Measurements from ENCODE around the gene NUTM2G. TPM values are rescaled to one million over a fixed set of nuclear protein-coding genes. Genes with fewer than 3 reads are reported as not detected.
"Not testable (repeated sequence)": the region's sequence is repeated elsewhere in the genome, so short reads cannot be mapped to it uniquely, and the experiment has no call there.

The NUTM2G gene
- total and polyA plus RNA-seq, 9 of the 15 experiments (the other 6 are each of a cell fraction or from before 2014, with no cell fraction given) = 0.03 TPM; not detected in 7

GRCh38 chr9:96931665-96932064, 3.0 kb downstream of the NUTM2G start:
- DNase-seq (ENCODE audit: extremely low read depth in 1 of 4, low spot score in 3 of 4); H3K36me3 ChIP-seq (ENCODE audit: control insufficient read depth, insufficient read depth, low read length); H3K79me2 ChIP-seq (ENCODE audit: control insufficient read depth, insufficient read depth, low read length); BruUV-seq (replicated peaks); H3K9me1 ChIP-seq (ENCODE audit: control insufficient read depth, insufficient read depth, low read length); H3K4me2 ChIP-seq (ENCODE audit: insufficient read depth, low read length); FAIRE-seq; H3K27ac ChIP-seq (ENCODE audit: extremely low read depth, low read depth, low read length); POLR2A ChIA-PET; H3K27me3 ChIP-seq (ENCODE audit: control insufficient read depth in 2 of 2, insufficient read depth in 2 of 2, low read length in 2 of 2); H3K9ac ChIP-seq (ENCODE audit: insufficient read depth in 1 of 2, low read depth in 2 of 2, low read length in 2 of 2); H2AFZ ChIP-seq (ENCODE audit: low read depth, low read length); H3K9me3 ChIP-seq (replicated peaks; ENCODE audit: control insufficient read depth, insufficient read depth, low read depth, low read length); intact Hi-C loops (cut with micrococcal nuclease); H3K4me3 ChIP-seq; H4K20me1 ChIP-seq (replicated peaks; ENCODE audit: control insufficient read depth, insufficient read depth, low read length); in situ Hi-C loops (cut with MboI); CTCF ChIA-PET (ENCODE audit: low intra/inter-chr PET ratio); H3K4me1 ChIP-seq (replicated peaks in 1 of 2; ENCODE audit: control insufficient read depth in 2 of 2, insufficient read depth in 2 of 2, low read length in 2 of 2): not testable (repeated sequence)
- 81% methylated on average over 10 of the region's 13 CpGs for WGBS (ENCODE audit: insufficient coverage, low coverage, missing lambda C conversion rate)
- ATAC-seq = 0 out of 3 replicates have a peak, but pooled peaks have one; percentile 45
- TF ChIP-seq POLR2G (IDR thresholded peaks at IDR 0.05; ENCODE audit: low read depth, low read length) = 0 out of 2 replicates have a peak, but pooled peaks have one; percentile 14

GRCh38 chr9:96934097-96934496, 5.5 kb downstream of the NUTM2G start:
- H3K36me3 ChIP-seq (ENCODE audit: control insufficient read depth, insufficient read depth, low read length); H3K9me3 ChIP-seq (replicated peaks; ENCODE audit: control insufficient read depth, insufficient read depth, low read depth, low read length); H4K20me1 ChIP-seq (replicated peaks; ENCODE audit: control insufficient read depth, insufficient read depth, low read length); H3K4me2 ChIP-seq (ENCODE audit: insufficient read depth, low read length); H3K4me1 ChIP-seq (replicated peaks in 1 of 2; ENCODE audit: control insufficient read depth in 2 of 2, insufficient read depth in 2 of 2, low read length in 2 of 2); in situ Hi-C loops (cut with MboI); FAIRE-seq; intact Hi-C loops (cut with micrococcal nuclease); H3K27me3 ChIP-seq (ENCODE audit: control insufficient read depth in 2 of 2, insufficient read depth in 2 of 2, low read length in 2 of 2); H3K9ac ChIP-seq (ENCODE audit: insufficient read depth in 1 of 2, low read depth in 2 of 2, low read length in 2 of 2); POLR2A ChIA-PET; DNase-seq (ENCODE audit: extremely low read depth in 1 of 4, low spot score in 3 of 4); BruUV-seq (replicated peaks); H2AFZ ChIP-seq (ENCODE audit: low read depth, low read length); H3K4me3 ChIP-seq; H3K79me2 ChIP-seq (ENCODE audit: control insufficient read depth, insufficient read depth, low read length); CTCF ChIA-PET (ENCODE audit: low intra/inter-chr PET ratio); H3K9me1 ChIP-seq (ENCODE audit: control insufficient read depth, insufficient read depth, low read length); H3K27ac ChIP-seq (ENCODE audit: extremely low read depth, low read depth, low read length); ATAC-seq: not testable (repeated sequence)
- WGBS (ENCODE audit: insufficient coverage, low coverage, missing lambda C conversion rate) = 93% methylated on average over 3 of the region's 14 CpGs

GRCh38 chr9:96934706-96935105, 6.1 kb downstream of the NUTM2G start:
- H3K9me1 ChIP-seq (ENCODE audit: control insufficient read depth, insufficient read depth, low read length); H3K4me1 ChIP-seq (replicated peaks in 1 of 2; ENCODE audit: control insufficient read depth in 2 of 2, insufficient read depth in 2 of 2, low read length in 2 of 2); H3K27me3 ChIP-seq (ENCODE audit: control insufficient read depth in 2 of 2, insufficient read depth in 2 of 2, low read length in 2 of 2); intact Hi-C loops (cut with micrococcal nuclease); H3K9me3 ChIP-seq (replicated peaks; ENCODE audit: control insufficient read depth, insufficient read depth, low read depth, low read length); H3K36me3 ChIP-seq (ENCODE audit: control insufficient read depth, insufficient read depth, low read length); in situ Hi-C loops (cut with MboI); H4K20me1 ChIP-seq (replicated peaks; ENCODE audit: control insufficient read depth, insufficient read depth, low read length); H3K4me3 ChIP-seq; H3K4me2 ChIP-seq (ENCODE audit: insufficient read depth, low read length); H3K9ac ChIP-seq (ENCODE audit: insufficient read depth in 1 of 2, low read depth in 2 of 2, low read length in 2 of 2); POLR2A ChIA-PET; CTCF ChIA-PET (ENCODE audit: low intra/inter-chr PET ratio); H3K27ac ChIP-seq (ENCODE audit: extremely low read depth, low read depth, low read length); H3K79me2 ChIP-seq (ENCODE audit: control insufficient read depth, insufficient read depth, low read length); BruUV-seq (replicated peaks); H2AFZ ChIP-seq (ENCODE audit: low read depth, low read length): not testable (repeated sequence)
- ATAC-seq (peak; percentile 25; the same call in 1 of the 3 replicates), DNase-seq (ENCODE audit: extremely low read depth in 1 of 4, low spot score in 3 of 4) (peak in 1 of 4 experiments; percentile 1), FAIRE-seq (peak; percentile 67)
- WGBS (ENCODE audit: insufficient coverage, low coverage, missing lambda C conversion rate) = no CpG with 5 or more reads among the region's 5 CpGs
